ENCODE measurements around the gene DHFR2.

- TF ChIP-seq, protein P1, sequence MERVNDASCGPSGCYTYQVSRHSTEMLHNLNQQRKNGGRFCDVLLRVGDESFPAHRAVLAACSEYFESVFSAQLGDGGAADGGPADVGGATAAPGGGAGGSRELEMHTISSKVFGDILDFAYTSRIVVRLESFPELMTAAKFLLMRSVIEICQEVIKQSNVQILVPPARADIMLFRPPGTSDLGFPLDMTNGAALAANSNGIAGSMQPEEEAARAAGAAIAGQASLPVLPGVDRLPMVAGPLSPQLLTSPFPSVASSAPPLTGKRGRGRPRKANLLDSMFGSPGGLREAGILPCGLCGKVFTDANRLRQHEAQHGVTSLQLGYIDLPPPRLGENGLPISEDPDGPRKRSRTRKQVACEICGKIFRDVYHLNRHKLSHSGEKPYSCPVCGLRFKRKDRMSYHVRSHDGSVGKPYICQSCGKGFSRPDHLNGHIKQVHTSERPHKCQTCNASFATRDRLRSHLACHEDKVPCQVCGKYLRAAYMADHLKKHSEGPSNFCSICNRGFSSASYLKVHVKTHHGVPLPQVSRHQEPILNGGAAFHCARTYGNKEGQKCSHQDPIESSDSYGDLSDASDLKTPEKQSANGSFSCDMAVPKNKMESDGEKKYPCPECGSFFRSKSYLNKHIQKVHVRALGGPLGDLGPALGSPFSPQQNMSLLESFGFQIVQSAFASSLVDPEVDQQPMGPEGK (CRISPR knock-in tag; IDR thresholded peaks at IDR 0.05; ENCODE audit: borderline replicate concordance): no peak
- TF ChIP-seq GLIS3 (CRISPR knock-in tag; IDR thresholded peaks at IDR 0.05) (no peak), RARB (CRISPR knock-in tag; IDR thresholded peaks at IDR 0.05) (no peak), ZC3H10 (CRISPR knock-in tag; IDR thresholded peaks at IDR 0.05) (no peak), ISL1 (CRISPR knock-in tag; IDR thresholded peaks at IDR 0.05) (no peak), ARNTL (CRISPR knock-in tag; IDR thresholded peaks at IDR 0.05; ENCODE audit: borderline replicate concordance, low read depth) (no peak), ZNF8 (CRISPR knock-in tag; IDR thresholded peaks at IDR 0.05) (no peak), BACH2 (CRISPR knock-in tag; IDR thresholded peaks at IDR 0.05; ENCODE audit: borderline replicate concordance) (no peak), ZFP3 (CRISPR knock-in tag; IDR thresholded peaks at IDR 0.05) (no peak), ZNF70 (CRISPR knock-in tag; IDR thresholded peaks at IDR 0.05) (no peak), ZNF565 (CRISPR knock-in tag; conservative IDR thresholded peaks at IDR 0.05; ENCODE audit: low read depth) (no peak)
- TF ChIP-seq, protein P2, sequence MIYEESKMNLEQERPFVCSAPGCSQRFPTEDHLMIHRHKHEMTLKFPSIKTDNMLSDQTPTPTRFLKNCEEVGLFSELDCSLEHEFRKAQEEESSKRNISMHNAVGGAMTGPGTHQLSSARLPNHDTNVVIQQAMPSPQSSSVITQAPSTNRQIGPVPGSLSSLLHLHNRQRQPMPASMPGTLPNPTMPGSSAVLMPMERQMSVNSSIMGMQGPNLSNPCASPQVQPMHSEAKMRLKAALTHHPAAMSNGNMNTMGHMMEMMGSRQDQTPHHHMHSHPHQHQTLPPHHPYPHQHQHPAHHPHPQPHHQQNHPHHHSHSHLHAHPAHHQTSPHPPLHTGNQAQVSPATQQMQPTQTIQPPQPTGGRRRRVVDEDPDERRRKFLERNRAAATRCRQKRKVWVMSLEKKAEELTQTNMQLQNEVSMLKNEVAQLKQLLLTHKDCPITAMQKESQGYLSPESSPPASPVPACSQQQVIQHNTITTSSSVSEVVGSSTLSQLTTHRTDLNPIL (CRISPR knock-in tag; IDR thresholded peaks at IDR 0.05; ENCODE audit: low read depth): no peak
Observed at GRCh38 chr3:94065819-94066480, 3.2 kb upstream of the DHFR2 start.
